PC-9 (cell line): ENCODE measurements around the gene UBXN10. TPM values are rescaled to one million over a fixed set of nuclear protein-coding genes. Genes with fewer than 3 reads are reported as not detected.

Source experiments
- BruUV-seq: library from RNA; stranded (reverse); fragments of 400-500 nt; replicated peaks from 2 replicates; lab custom pipeline; 2021; lab: Mats Ljungman, UMichigan
- CTCF ChIA-PET: fragments of 300-600 bp; sonication (Branson Sonifier 250); formaldehyde crosslinking; loops from one replicate; lab custom pipeline; 2022; ENCODE audit warnings: antibody characterized with exemption; lab: Charles Lee
- POLR2A ChIA-PET: fragments of 300-600 bp; sonication (Branson Sonifier 250); formaldehyde crosslinking; loops from one replicate; lab custom pipeline; 2022; ENCODE audit warnings: antibody characterized with exemption; ENCODE audit not compliant: unreplicated experiment; lab: Charles Lee
- DNase-seq, 2 experiments: peaks; one replicate each; pipeline versions ENCODE4 v3.0.0 to v3.0.0-alpha.2; 2015 to 2022; ENCODE audit warnings: mixed read lengths in 1 of 2
- H2AFZ ChIP-seq: fragments of 200-600 bp; sonication (generic); 2 replicates; pipeline ENCODE4 v1.8.1; 2017; ENCODE audit warnings: antibody characterized with exemption
- H3F3A ChIP-seq: fragments of 200-600 bp; sonication (generic); 2 replicates; pipeline ENCODE4 v1.8.1; 2017; ENCODE audit warnings: antibody characterized with exemption, mild to moderate bottlenecking, low read depth; ENCODE audit not compliant: insufficient read depth
- H3K27ac ChIP-seq: fragments of 200-600 bp; sonication (generic); 2 replicates; pipeline ENCODE4 v1.6.1; 2016; ENCODE audit warnings: mixed run types
- H3K27me3 ChIP-seq: fragments of 200-600 bp; sonication (generic); 2 replicates; pipeline ENCODE4 v1.6.1; 2016; ENCODE audit warnings: low read depth, mixed run types; ENCODE audit not compliant: insufficient read depth
- H3K36me3 ChIP-seq: fragments of 200-600 bp; sonication (generic); 2 replicates; pipeline ENCODE4 v1.6.1; 2016; ENCODE audit warnings: low read depth, mixed run types
- H3K4me1 ChIP-seq: fragments of 200-600 bp; sonication (generic); replicated peaks from 2 replicates; pipeline ENCODE4 v1.6.1; 2016; ENCODE audit warnings: mixed run types; ENCODE audit not compliant: insufficient read depth
- H3K4me2 ChIP-seq: fragments of 200-600 bp; sonication (generic); 2 replicates; pipeline ENCODE4 v1.6.1; 2017; ENCODE audit warnings: mixed run types
- H3K4me3 ChIP-seq: fragments of 200-600 bp; sonication (generic); 2 replicates; pipeline ENCODE4 v1.6.1; 2016; ENCODE audit warnings: mixed run types
- H3K79me2 ChIP-seq: fragments of 200-600 bp; sonication (generic); 2 replicates; pipeline ENCODE4 v1.6.1; 2017; ENCODE audit warnings: low read depth, mixed run types
- H3K9me2 ChIP-seq: fragments of 200-600 bp; sonication (generic); 2 replicates; pipeline ENCODE4 v1.8.1; 2017; ENCODE audit warnings: mild to moderate bottlenecking; ENCODE audit not compliant: insufficient read depth
- H3K9me3 ChIP-seq: fragments of 200-600 bp; sonication (generic); 2 replicates; pipeline ENCODE4 v1.8.1; 2016; ENCODE audit warnings: low read depth; ENCODE audit not compliant: insufficient read depth
- H4K20me1 ChIP-seq: fragments of 200-600 bp; sonication (generic); 2 replicates; pipeline ENCODE4 v1.8.1; 2017; ENCODE audit not compliant: insufficient read depth
- CTCF ChIP-seq: fragments of 200-600 bp; sonication (generic); conservative IDR thresholded peaks from 2 replicates; pipeline ENCODE4 v1.6.1; 2017; ENCODE audit warnings: mixed run types, antibody characterized with exemption, mild to moderate bottlenecking, moderate library complexity
- EZH2 ChIP-seq: fragments of 200-600 bp; sonication (generic); IDR thresholded peaks from 2 replicates; pipeline ENCODE4 v1.8.0; 2017; ENCODE audit warnings: antibody characterized with exemption, low read depth
- intact Hi-C: fragments of 100-400 bp; cut with micrococcal nuclease; formaldehyde crosslinking; loops from one replicate; pipeline ENCODE4 v1.10.0; 2022; ENCODE audit not compliant: unreplicated experiment
- total RNA-seq: library from RNA; stranded (reverse); gene quantifications from 2 replicates; pipeline ENCODE4 v1.2.3, GENCODE V29; 2021

UBXN10 gene
- total RNA-seq, 1 experiment from 2014 or later, result 11.9 TPM

DNA sequence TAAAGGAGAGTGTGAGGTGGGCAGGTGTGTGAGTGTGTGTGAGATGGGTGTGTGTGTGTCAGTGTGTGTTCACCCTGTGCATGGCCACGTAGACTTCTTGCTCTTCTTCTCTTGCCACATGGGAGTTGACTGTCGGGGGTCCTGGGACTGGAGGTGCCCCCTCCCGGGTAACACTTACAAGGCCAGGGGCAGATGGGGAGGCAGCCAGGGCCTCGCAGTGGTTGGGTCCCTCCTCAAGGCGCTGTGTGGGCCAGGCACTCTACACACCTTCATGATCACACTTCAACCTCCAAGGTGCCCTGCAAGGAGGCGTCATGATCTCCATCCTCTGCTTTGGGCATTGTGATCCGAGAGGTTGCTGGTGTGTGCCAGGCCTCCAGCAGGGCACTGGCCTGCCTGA, 44.4 kb upstream of the UBXN10 start:
- H2AFZ ChIP-seq, result no peak overlapping the region
- no peaks in the 10 kb centered on the region for H4K20me1 ChIP-seq
- CTCF ChIA-PET, result no interaction called here
- H3K9me3 ChIP-seq, result no peaks in the 10 kb centered on the region
- DNase-seq, result no peak
- H3K27me3 ChIP-seq, result no peaks in the 10 kb centered on the region
- no peaks in the 10 kb centered on the region for H3K36me3 ChIP-seq
- TF ChIP-seq EZH2, result no peak
- no peak overlapping the region for H3K4me3 ChIP-seq
- H3K79me2 ChIP-seq, result no peaks in the 10 kb centered on the region
- peaks cover 7% of the 10 kb centered on the region; the same call in 1 of the 2 replicates for H3F3A ChIP-seq
- no peaks in the 10 kb centered on the region for H3K9me2 ChIP-seq
- BruUV-seq, result no TSS peak
- H3K27ac ChIP-seq, result no peak overlapping the region
- H3K4me1 ChIP-seq, result peaks cover 40% of the 10 kb centered on the region
- intact Hi-C loops, result no loop called here
- POLR2A ChIA-PET, result no interaction called here
- H3K4me2 ChIP-seq, result no peak overlapping the region

DNA sequence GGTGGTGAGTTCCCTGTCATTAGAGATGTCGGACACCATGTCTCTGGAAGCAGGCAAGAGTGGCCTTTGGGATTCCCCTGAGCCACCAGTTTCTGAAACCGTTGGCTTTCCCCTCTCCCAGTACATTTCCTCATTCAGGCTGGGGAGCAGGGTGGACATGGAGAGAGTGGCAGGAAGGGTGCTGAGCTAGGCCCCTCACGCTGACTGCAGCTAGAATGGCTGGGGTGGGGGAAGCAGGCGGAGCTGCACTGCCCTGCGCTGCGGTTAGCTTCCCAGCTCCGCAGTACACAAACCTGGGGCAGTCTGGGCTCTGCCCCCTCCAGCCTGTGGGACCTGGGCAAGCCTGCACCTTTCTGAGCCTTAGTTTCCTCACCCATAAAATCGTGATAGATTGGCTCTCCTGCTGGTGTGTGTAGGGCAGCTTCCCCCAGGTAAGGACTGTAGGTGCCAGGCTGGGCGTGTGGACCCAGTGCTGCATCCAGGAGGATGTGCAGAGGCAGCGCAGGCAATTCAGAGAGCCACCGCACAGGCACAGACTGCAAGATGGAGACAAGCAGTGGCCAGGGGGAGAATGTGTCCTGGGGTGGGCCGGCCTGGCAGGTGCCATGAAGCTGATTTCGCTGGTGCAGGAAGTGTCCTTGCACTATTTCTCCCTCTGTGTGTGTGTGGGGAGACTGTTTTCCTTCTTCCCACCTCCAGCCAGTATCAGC, 43.7 kb upstream of the UBXN10 start:
- BruUV-seq, result no TSS peak
- Histone ChIP-seq H2AFZ (no peak overlapping the region), H3K9me3 (no peaks in the 10 kb centered on the region), H4K20me1 (no peaks in the 10 kb centered on the region), H3K36me3 (no peaks in the 10 kb centered on the region), H3K4me2 (no peak overlapping the region), H3K4me1 (peaks cover 33% of the 10 kb centered on the region), H3K4me3 (no peak overlapping the region), H3F3A (peaks cover 7% of the 10 kb centered on the region; the same call in 1 of the 2 replicates), H3K27me3 (no peaks in the 10 kb centered on the region), H3K79me2 (no peaks in the 10 kb centered on the region), H3K27ac (no peak overlapping the region), H3K9me2 (no peaks in the 10 kb centered on the region)
- DNase-seq, result no peak
- TF ChIP-seq CTCF, result no peak
- no peak for TF ChIP-seq EZH2
- intact Hi-C loops, result no loop called here
- ChIA-PET POLR2A (no interaction called here), CTCF (no interaction called here)

GRCh38 chr1:20143318-20143717, 42.6 kb upstream of the UBXN10 start:
- no peaks in the 10 kb centered on the region for H3K27me3 ChIP-seq
- POLR2A ChIA-PET, result no interaction called here
- intact Hi-C loops, result no loop called here
- H3K36me3 ChIP-seq, result no peaks in the 10 kb centered on the region
- TF ChIP-seq EZH2 (no peak), CTCF (no peak)
- DNase-seq, result no peak
- H3K4me3 ChIP-seq, result no peak overlapping the region
- no TSS peak for BruUV-seq
- H3K79me2 ChIP-seq, result no peaks in the 10 kb centered on the region
- no peak overlapping the region for H2AFZ ChIP-seq
- H3K9me3 ChIP-seq, result no peaks in the 10 kb centered on the region
- no peaks in the 10 kb centered on the region for H3F3A ChIP-seq
- H4K20me1 ChIP-seq, result no peaks in the 10 kb centered on the region
- H3K27ac ChIP-seq, result no peak overlapping the region
- no peak overlapping the region for H3K4me2 ChIP-seq
- peaks cover 22% of the 10 kb centered on the region for H3K4me1 ChIP-seq
- H3K9me2 ChIP-seq, result no peaks in the 10 kb centered on the region
- CTCF ChIA-PET, result no interaction called here
